Stimulated activated CD4-positive, alpha-beta T cell treated with anti-CD3 and anti-CD28 coated beads, Interleukin-2, amount 100 ng/mL, for 4 hours (primary cell): ENCODE data around the gene FMO1.
A peak's percentile ranks its signal among the peaks of the same experiment; 100 is the strongest.
"Not testable (repeated sequence)": the region's sequence is repeated elsewhere in the genome, so short reads cannot be mapped to it uniquely, and the experiment has no call there.

ENCODE experiments used
- DNase-seq: peaks from one replicate; pipeline ENCODE4 v3.0.0-alpha.2; 2020; ENCODE audit warnings: low read depth

FMO1 gene

DNA sequence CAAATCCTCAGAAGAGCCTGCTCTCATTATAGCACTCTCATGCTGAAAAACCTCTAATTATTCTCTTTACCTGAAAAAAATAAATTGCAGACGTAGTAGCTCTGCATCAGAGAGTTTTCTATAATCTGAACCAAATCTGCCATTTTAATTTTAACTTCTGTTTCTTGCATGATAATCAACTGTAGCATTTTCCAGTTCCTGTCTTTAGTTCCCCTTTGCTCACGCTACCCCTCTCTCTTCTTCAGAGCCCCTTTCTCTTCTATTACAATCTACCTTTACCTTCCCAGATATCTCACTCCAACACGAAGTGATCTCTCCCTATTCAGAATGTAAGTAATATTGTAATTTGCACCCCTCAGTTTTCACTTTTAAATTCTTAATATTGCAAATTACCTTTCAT lies 31.4 kb downstream of the FMO1 start:
- no peak for DNase-seq

- DNase-seq: no peak
These were observed 32.3 kb downstream of the FMO1 start for GRCh38 chr1:171280599-171280998.

- DNase-seq: no peak
These were observed 37.9 kb downstream of the FMO1 start for GRCh38 chr1:171286032-171286705.

- no peak for DNase-seq
These were observed 42.3 kb downstream of the FMO1 start for GRCh38 chr1:171290621-171291020.

GRCh38 chr1:171292799-171293198 lies 44.5 kb downstream of the FMO1 start:
- DNase-seq: no peak

- DNase-seq: not testable (repeated sequence)
These were observed 47.1 kb downstream of the FMO1 start for GRCh38 chr1:171295383-171295782.

- DNase-seq: no peak
These were observed 47.5 kb downstream of the FMO1 start for GRCh38 chr1:171295821-171296220.

GRCh38 chr1:171296897-171297296 lies 48.6 kb downstream of the FMO1 start:
- DNase-seq: no peak

DNA sequence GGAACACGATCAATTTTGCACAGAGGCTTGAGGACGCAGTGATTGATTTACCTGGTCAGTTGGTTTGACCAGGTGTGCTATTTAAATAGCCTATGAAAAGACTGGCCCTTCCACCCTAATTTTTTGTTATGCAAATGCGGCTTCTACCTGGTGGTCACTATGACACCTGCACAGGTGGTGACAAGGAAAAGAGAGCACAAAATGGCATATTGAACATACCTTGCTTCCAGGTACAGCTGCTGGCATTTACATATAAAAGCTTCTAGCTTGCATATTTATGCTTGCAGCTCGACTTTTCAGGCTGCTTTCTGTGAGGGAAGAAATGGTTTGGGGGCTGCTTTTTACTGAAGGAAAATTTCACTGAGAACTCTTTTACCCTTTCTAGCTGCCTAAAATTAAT lies 50.4 kb downstream of the FMO1 start:
- DNase-seq: no peak

DNA sequence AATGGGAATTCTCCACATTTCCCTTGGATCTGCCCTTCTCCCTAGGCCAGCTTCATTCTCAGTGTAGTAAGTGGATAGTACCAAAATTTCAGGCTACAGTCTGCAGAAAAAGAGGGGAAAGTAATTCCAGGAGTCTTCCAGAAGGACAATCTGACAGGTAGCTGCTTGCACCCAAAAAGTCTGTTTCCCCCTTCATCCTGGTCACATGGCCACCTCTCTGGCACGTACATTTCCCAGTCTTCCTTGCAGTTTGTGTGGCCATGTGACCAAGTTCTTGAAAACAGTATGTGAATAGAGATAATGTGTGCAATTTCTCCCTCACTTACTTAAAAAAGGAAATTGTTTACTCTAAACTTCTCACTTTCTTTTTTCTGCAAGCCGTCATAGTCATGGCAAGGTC lies 51.0 kb downstream of the FMO1 start:
- DNase-seq: no peak

DNA sequence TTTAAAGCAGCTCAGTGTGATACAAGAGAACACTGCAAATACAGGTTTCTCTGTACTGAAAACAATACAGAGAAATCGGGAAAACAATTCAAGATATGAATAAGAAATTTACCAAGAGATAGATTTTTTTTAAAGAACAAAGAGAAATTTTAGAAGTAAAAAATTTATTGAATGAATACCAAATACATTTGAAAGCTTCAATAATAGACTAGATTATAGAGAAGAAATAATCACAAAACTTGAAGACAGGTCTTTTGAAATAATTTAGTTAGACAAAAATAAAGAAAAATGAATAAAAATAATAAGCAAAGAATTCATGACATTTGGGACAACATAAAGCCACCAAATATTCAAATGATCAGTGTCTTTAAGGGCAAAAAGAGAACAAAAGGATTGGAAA lies 52.1 kb downstream of the FMO1 start:
- no peak for DNase-seq

GRCh38 chr1:171310661-171311087 lies 62.4 kb downstream of the FMO1 start:
- no peak for DNase-seq

DNA sequence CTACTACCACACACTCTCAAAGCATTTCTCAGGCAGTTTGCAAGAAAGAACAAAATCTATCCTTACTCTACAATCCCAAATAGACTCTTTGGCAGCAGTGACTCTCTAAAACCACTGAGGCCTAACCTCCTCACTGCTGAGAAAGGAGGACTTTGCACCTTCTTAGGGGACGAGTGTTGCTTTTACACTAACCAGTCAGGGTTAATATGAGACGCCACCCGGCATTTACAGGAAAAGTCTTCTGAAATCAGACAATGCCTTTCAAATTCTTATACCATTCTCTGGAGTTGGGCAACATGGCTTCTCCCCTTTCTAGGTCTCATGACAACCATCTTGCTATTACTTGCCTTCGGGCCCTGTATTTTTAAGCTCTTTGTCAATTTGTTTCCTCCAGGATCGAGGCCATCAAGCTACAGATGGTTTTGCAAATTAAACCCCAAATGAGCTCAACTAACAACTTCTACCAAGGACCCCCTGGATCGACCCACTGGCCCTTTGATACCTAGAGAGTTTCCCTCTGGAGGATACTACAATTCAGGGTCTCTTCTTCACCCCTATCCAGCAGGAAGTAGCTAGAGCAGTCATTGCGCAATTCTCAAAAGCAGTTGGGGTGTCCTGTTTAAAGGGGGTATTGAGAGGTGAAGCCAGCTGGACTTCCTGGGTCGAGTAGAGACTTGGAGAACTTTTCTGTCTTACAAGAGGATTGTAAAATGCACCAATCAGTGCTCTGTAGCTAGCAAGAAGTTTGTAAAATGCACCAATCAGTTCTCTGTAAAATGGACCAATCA lies 63.7 kb downstream of the FMO1 start:
- no peak for DNase-seq

DNA sequence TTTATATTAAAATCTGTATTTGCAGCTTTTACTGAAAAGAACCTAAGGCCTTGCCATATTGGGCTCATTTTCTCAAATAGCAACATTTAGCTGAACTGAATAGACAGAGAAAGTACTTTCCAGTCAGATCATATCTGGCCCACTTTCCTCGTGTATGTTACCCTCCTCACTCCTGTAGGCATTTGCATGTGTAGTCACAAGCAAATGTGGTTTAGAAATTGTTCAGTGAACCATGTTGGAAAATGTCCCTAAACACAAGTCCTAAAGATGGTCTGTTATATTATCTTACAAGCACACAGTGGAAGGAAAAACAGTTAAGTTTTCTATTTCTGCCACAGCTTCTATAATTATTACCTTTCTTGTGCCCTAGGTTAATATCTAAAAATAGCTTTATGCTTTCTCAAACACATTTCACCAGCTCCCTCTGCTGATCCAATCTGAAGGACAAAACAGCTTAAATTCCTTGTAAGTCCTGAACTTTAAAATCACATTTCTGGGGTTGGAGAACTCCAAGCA lies 65.1 kb downstream of the FMO1 start:
- no peak for DNase-seq

DNA sequence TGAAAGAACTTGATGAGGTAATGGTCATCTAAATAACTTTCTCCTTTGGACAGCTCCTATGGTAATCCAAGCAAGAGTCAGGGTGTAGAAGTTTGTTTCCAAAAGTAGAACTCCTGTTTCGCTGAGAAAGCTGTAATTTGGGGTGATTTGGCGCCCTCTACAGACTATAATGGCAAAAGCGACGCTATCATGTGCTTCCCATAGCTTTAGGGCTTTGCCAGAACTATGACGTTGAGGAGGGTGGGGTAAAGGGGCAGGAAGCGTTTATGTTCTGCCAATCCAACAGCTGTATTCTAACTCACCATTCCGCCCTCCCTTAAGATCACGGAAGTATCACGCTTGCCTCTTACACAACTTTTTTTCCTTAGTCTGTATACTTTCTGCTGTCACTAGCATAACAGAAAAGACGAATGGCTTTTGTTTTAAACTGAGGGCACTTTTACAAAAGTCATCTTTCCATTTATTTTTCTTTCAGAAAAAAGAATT lies 65.6 kb downstream of the FMO1 start, which contains the start of gene FMO4:
FMO4 (plus strand) TSS at position 349 of the 486 bp plus-strand sequence. CDS start 5,643 bp downstream, outside the sequence.
- peak; percentile 83 for DNase-seq

GRCh38 chr1:171329251-171329650 lies 81.0 kb downstream of the FMO1 start:
- no peak for DNase-seq

DNA sequence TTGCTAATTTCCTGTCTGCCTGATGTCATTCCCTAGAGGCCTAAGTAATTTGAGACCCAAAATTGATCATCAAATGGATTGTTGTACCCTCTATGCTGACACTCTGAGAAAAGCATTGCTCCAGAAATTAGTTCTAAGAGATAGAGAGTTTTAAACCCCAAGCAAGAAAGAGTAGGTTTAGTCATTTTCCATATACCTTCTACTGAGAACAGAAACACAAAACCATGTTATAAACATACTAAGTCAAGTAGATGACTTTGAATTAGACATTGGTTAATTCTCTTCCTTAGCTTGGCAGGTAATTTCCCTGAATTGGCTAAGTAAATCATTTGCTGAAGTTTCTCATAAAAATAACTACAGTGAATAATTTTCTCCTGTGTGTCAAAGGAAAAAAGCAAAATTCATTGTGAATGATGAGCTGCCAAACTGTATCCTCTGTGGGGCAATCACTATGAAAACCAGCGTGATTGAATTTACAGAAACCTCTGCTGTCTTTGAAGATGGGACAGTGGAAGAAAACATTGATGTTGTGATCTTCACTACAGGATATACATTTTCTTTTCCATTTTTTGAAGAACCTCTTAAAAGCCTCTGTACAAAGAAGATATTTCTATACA lies 85.8 kb downstream of the FMO1 start:
- no peak for DNase-seq
